Measurements from ENCODE around the gene S1PR5. TPM values are rescaled to one million over a fixed set of nuclear protein-coding genes. Genes with fewer than 3 reads are reported as not detected.

The S1PR5 gene
- total RNA-seq, 1 experiment from 2014 or later = 4.4 TPM

GRCh38 chr19:10550336-10550735 is 33.1 kb upstream of the S1PR5 start:
- H3K9me3 ChIP-seq (ENCODE audit: control insufficient read depth in 1 of 2, insufficient read depth in 1 of 2, low read depth in 1 of 2, low read length in 2 of 2) = no peaks in the 10 kb centered on the region
- CTCF ChIA-PET = no interaction called here
- H3K4me3 ChIP-seq (replicated peaks in 1 of 2; ENCODE audit: low read depth in 1 of 2, low read length in 2 of 2) = no peak overlapping the region
- peaks cover 15 to 41% of the 10 kb centered on the region in 2 experiments; a peak in 3 of 4 replicates for H3K36me3 ChIP-seq (ENCODE audit: control insufficient read depth in 1 of 2, insufficient read depth in 2 of 2, low read length in 2 of 2)
- ATAC-seq (no peak), DNase-seq (ENCODE audit: low read depth, low spot score) (no peak)
- H4K20me1 ChIP-seq (ENCODE audit: insufficient read depth) = no peaks in the 10 kb centered on the region
- TF ChIP-seq, protein P1, sequence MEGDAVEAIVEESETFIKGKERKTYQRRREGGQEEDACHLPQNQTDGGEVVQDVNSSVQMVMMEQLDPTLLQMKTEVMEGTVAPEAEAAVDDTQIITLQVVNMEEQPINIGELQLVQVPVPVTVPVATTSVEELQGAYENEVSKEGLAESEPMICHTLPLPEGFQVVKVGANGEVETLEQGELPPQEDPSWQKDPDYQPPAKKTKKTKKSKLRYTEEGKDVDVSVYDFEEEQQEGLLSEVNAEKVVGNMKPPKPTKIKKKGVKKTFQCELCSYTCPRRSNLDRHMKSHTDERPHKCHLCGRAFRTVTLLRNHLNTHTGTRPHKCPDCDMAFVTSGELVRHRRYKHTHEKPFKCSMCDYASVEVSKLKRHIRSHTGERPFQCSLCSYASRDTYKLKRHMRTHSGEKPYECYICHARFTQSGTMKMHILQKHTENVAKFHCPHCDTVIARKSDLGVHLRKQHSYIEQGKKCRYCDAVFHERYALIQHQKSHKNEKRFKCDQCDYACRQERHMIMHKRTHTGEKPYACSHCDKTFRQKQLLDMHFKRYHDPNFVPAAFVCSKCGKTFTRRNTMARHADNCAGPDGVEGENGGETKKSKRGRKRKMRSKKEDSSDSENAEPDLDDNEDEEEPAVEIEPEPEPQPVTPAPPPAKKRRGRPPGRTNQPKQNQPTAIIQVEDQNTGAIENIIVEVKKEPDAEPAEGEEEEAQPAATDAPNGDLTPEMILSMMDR (IDR thresholded peaks at IDR 0.05 in 2 of 3, conservative IDR thresholded peaks at IDR 0.05 in 1 of 3; ENCODE audit: borderline replicate concordance in 1 of 3, insufficient read depth in 1 of 3, low read depth in 2 of 3, low read length in 2 of 3) = no peak
- TF ChIP-seq, protein P2, sequence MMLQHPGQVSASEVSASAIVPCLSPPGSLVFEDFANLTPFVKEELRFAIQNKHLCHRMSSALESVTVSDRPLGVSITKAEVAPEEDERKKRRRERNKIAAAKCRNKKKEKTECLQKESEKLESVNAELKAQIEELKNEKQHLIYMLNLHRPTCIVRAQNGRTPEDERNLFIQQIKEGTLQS (IDR thresholded peaks at IDR 0.05) = no peak
- TF ChIP-seq POLR2AphosphoS5 (IDR thresholded peaks at IDR 0.05; ENCODE audit: low read depth, low read length) (no peak), CBX3 (IDR thresholded peaks at IDR 0.05; ENCODE audit: low read depth) (no peak), YY1 (IDR thresholded peaks at IDR 0.05; ENCODE audit: extremely low read depth, insufficient replicate concordance, low read depth, low read length) (no peak), JUND (IDR thresholded peaks at IDR 0.05) (no peak), EGR1 (IDR thresholded peaks at IDR 0.05; ENCODE audit: low read depth) (no peak), POLR2A (IDR thresholded peaks at IDR 0.05; ENCODE audit: borderline replicate concordance, extremely low read depth, insufficient read depth, insufficient read length) (no peak), SRF (IDR thresholded peaks at IDR 0.05; ENCODE audit: low read depth) (no peak), SIN3A (IDR thresholded peaks at IDR 0.05; ENCODE audit: low read depth) (no peak), EZH2 (IDR thresholded peaks at IDR 0.05) (no peak), TCF7L2 (IDR thresholded peaks at IDR 0.05; ENCODE audit: borderline replicate concordance, extremely low read depth, insufficient read depth, insufficient read length) (no peak), RAD21 (IDR thresholded peaks at IDR 0.05; ENCODE audit: low read depth) (no peak)
- TF ChIP-seq, protein P3, sequence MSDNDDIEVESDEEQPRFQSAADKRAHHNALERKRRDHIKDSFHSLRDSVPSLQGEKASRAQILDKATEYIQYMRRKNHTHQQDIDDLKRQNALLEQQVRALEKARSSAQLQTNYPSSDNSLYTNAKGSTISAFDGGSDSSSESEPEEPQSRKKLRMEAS (IDR thresholded peaks at IDR 0.05) = no peak
- TF ChIP-seq, protein P4, sequence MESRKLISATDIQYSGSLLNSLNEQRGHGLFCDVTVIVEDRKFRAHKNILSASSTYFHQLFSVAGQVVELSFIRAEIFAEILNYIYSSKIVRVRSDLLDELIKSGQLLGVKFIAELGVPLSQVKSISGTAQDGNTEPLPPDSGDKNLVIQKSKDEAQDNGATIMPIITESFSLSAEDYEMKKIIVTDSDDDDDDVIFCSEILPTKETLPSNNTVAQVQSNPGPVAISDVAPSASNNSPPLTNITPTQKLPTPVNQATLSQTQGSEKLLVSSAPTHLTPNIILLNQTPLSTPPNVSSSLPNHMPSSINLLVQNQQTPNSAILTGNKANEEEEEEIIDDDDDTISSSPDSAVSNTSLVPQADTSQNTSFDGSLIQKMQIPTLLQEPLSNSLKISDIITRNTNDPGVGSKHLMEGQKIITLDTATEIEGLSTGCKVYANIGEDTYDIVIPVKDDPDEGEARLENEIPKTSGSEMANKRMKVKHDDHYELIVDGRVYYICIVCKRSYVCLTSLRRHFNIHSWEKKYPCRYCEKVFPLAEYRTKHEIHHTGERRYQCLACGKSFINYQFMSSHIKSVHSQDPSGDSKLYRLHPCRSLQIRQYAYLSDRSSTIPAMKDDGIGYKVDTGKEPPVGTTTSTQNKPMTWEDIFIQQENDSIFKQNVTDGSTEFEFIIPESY (IDR thresholded peaks at IDR 0.05; ENCODE audit: extremely low read depth, insufficient replicate concordance, low read length) = no peak
- TF ChIP-seq, protein P5, sequence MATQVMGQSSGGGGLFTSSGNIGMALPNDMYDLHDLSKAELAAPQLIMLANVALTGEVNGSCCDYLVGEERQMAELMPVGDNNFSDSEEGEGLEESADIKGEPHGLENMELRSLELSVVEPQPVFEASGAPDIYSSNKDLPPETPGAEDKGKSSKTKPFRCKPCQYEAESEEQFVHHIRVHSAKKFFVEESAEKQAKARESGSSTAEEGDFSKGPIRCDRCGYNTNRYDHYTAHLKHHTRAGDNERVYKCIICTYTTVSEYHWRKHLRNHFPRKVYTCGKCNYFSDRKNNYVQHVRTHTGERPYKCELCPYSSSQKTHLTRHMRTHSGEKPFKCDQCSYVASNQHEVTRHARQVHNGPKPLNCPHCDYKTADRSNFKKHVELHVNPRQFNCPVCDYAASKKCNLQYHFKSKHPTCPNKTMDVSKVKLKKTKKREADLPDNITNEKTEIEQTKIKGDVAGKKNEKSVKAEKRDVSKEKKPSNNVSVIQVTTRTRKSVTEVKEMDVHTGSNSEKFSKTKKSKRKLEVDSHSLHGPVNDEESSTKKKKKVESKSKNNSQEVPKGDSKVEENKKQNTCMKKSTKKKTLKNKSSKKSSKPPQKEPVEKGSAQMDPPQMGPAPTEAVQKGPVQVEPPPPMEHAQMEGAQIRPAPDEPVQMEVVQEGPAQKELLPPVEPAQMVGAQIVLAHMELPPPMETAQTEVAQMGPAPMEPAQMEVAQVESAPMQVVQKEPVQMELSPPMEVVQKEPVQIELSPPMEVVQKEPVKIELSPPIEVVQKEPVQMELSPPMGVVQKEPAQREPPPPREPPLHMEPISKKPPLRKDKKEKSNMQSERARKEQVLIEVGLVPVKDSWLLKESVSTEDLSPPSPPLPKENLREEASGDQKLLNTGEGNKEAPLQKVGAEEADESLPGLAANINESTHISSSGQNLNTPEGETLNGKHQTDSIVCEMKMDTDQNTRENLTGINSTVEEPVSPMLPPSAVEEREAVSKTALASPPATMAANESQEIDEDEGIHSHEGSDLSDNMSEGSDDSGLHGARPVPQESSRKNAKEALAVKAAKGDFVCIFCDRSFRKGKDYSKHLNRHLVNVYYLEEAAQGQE (IDR thresholded peaks at IDR 0.05; ENCODE audit: low read depth) = no peak
- no peaks in the 10 kb centered on the region for H3K27me3 ChIP-seq (ENCODE audit: insufficient read depth, low read length)
- H3K9ac ChIP-seq (ENCODE audit: low read length) = no peak overlapping the region
- intact Hi-C loops (cut with micrococcal nuclease) = no loop called here
- no peaks in the 10 kb centered on the region for H3K4me1 ChIP-seq (ENCODE audit: control insufficient read depth in 1 of 2, insufficient read depth in 2 of 2, low read length in 2 of 2)
- no TSS peak for BruUV-seq (replicated peaks)
- H3K9me2 ChIP-seq (ENCODE audit: insufficient read depth) = no peaks in the 10 kb centered on the region
- H3K79me2 ChIP-seq (ENCODE audit: insufficient read depth, low read length) = peaks cover 8% of the 10 kb centered on the region
- RAD21 ChIA-PET (ENCODE audit: low non-redundant PET in 1 of 2, low total read pairs in 2 of 2, uncharacterized antibody in 2 of 2, unreplicated experiment in 2 of 2) = no interaction called here
- no peak overlapping the region for H2AFZ ChIP-seq (ENCODE audit: low read depth, low read length, poor library complexity, severe bottlenecking)
- POLR2A ChIA-PET = no interaction called here
- no peak overlapping the region for H3K27ac ChIP-seq (ENCODE audit: low read depth, low read length)
- H3K4me2 ChIP-seq (ENCODE audit: low read length) = no peak overlapping the region

All from HCT116 (cell line).